GM13976 (cell line): ENCODE measurements around the gene GIPC2.

Experiments
- DNase-seq: peaks from one replicate; pipeline ENCODE4 v3.0.0; 2012; ENCODE audit warnings: low spot score
- CTCF ChIP-seq: IDR thresholded peaks from 2 replicates; pipeline ENCODE4 v1.5.1; 2012; ENCODE audit warnings: borderline replicate concordance, mild to moderate bottlenecking; ENCODE audit not compliant: insufficient read depth; ENCODE audit errors: extremely low read depth, missing control alignments, control extremely low read depth
- in situ Hi-C: fragments of 300-500 bp; cut with MboI; formaldehyde crosslinking; loops from one replicate; pipeline ENCODE4 v1.12.0; 2022; ENCODE audit warnings: low sequenced_read_pairs, mixed read lengths, inconsistent platforms; ENCODE audit not compliant: unreplicated experiment

Gene GIPC2

GRCh38 chr1:78171736-78172590 is 126.2 kb downstream of the GIPC2 start:
- DNase-seq: no peak
- TF ChIP-seq CTCF: no peak
- in situ Hi-C loops: no loop called here

GRCh38 chr1:78176448-78176847 is 130.7 kb downstream of the GIPC2 start:
- no peak for DNase-seq
- TF ChIP-seq CTCF: no peak
- in situ Hi-C loops: no loop called here

- in situ Hi-C loops: no loop called here
Observed at GRCh38 chr1:78177708-78178270, 132.0 kb downstream of the GIPC2 start.

GRCh38 chr1:78178816-78179215 is 133.1 kb downstream of the GIPC2 start:
- no peak for DNase-seq
- in situ Hi-C loops: no loop called here
- TF ChIP-seq CTCF: no peak

More at GRCh38 chr1:78177708-78178270, 132.0 kb downstream of the GIPC2 start:
- no peak for TF ChIP-seq CTCF
- no peak for DNase-seq

GRCh38 chr1:78184460-78185072 is 138.8 kb downstream of the GIPC2 start:
- in situ Hi-C loops: no loop called here
- no peak for TF ChIP-seq CTCF
- no peak for DNase-seq
